ENCODE results near the gene ADAT3. TPM values are rescaled to one million over a fixed set of nuclear protein-coding genes. Genes with fewer than 3 reads are reported as not detected.
"Not testable (repeated sequence)": the region's sequence is repeated elsewhere in the genome, so short reads cannot be mapped to it uniquely, and the experiment has no call there.

Gene ADAT3
- total and polyA plus RNA-seq, 7 donors: 0.33 to 17.4 (median 6.2) TPM

GRCh38 chr19:1884719-1885334 lies 20.4 kb upstream of the ADAT3 start:
- no peak for TF ChIP-seq EP300 (IDR thresholded peaks at IDR 0.05)
- TF ChIP-seq POLR2AphosphoS5 (IDR thresholded peaks at IDR 0.05): no peak
- Histone ChIP-seq H3K4me1 (peaks cover 0 to 47% (median 41%) of the 10 kb centered on the region in 4 donors), H3K27ac (peak overlapping the region; percentile 79 to 84 (median 82)), H3K36me3 (peaks cover 0 to 6% (median 0%) of the 10 kb centered on the region in 4 donors), H3K4me3 (peak overlapping the region; percentile 65 to 93 (median 86)), H3K9me3 (no peaks in the 10 kb centered on the region), H3K27me3 (no peaks in the 10 kb centered on the region)
- DNase-seq: no peak
- 0% methylated on average over 56 of the region's 56 CpGs for WGBS, 2 donors
- intact Hi-C loops (cut with DNase I): no loop called here

GRCh38 chr19:1885398-1886119 lies 19.6 kb upstream of the ADAT3 start, which contains the start of gene ABHD17A:
Gene ABHD17A, minus strand, starts transcription at chr19:1885496. Its CDS starts 3,930 bp downstream, at chr19:1881566.
- TF ChIP-seq POLR2AphosphoS5 (IDR thresholded peaks at IDR 0.05) (peak; percentile 94 to 97 (median 96)), POLR2A (IDR thresholded peaks at IDR 0.05) (peak in 1 of 2 donors; percentile 53)
- peak; percentile 97 for DNase-seq
- Histone ChIP-seq H3K4me1 (peaks cover 0 to 46% (median 40%) of the 10 kb centered on the region in 4 donors), H3K27ac (peak within 1 kb of the TSS; percentile 79 to 84 (median 82)), H3K4me3 (peak within 1 kb of the TSS; percentile 65 to 93 (median 86))
- H3K36me3 ChIP-seq; intact Hi-C loops (cut with DNase I); H3K9me3 ChIP-seq; H3K27me3 ChIP-seq: not testable (repeated sequence)
- WGBS, 2 donors: 19 to 20% methylated on average over 46 of the region's 46 CpGs

- H3K4me3 ChIP-seq; H3K9me3 ChIP-seq; intact Hi-C loops (cut with DNase I); H3K36me3 ChIP-seq; DNase-seq; H3K27ac ChIP-seq; H3K27me3 ChIP-seq: not testable (repeated sequence)
- 90 to 94% methylated on average over 15 of the region's 15 CpGs for WGBS, 2 donors
- H3K4me1 ChIP-seq: peaks cover 0 to 40% (median 33%) of the 10 kb centered on the region in 4 donors
Observed at GRCh38 chr19:1886360-1886759, 18.8 kb upstream of the ADAT3 start.

GRCh38 chr19:1888385-1888784 lies 16.8 kb upstream of the ADAT3 start:
- TF ChIP-seq POLR2AphosphoS5 (IDR thresholded peaks at IDR 0.05) (no peak), CTCF (IDR thresholded peaks at IDR 0.05) (no peak), POLR2A (IDR thresholded peaks at IDR 0.05) (no peak), EP300 (IDR thresholded peaks at IDR 0.05) (no peak)
- no peaks in the 10 kb centered on the region for H3K27me3 ChIP-seq
- no peak for DNase-seq
- H3K36me3 ChIP-seq: no peaks in the 10 kb centered on the region
- no peak overlapping the region for H3K4me3 ChIP-seq
- H3K27ac ChIP-seq: no peak overlapping the region
- H3K9me3 ChIP-seq: no peaks in the 10 kb centered on the region
- peaks cover 0 to 20% (median 13%) of the 10 kb centered on the region in 4 donors for H3K4me1 ChIP-seq
- WGBS, 2 donors: 81 to 87% methylated on average over 5 of the region's 5 CpGs
- intact Hi-C loops (cut with DNase I): no loop called here

GRCh38 chr19:1889907-1890306 lies 15.3 kb upstream of the ADAT3 start:
- intact Hi-C loops (cut with DNase I): no loop called here
- peaks cover 0 to 5% (median 0%) of the 10 kb centered on the region in 4 donors for H3K4me1 ChIP-seq
- DNase-seq: no peak
- no peaks in the 10 kb centered on the region for H3K36me3 ChIP-seq
- no peaks in the 10 kb centered on the region for H3K9me3 ChIP-seq
- H3K27ac ChIP-seq: no peak overlapping the region
- no peak overlapping the region for H3K4me3 ChIP-seq
- 93 to 94% methylated on average over 1 of the region's 1 CpG for WGBS, 2 donors
- TF ChIP-seq EP300 (IDR thresholded peaks at IDR 0.05) (no peak), CTCF (IDR thresholded peaks at IDR 0.05) (no peak), POLR2AphosphoS5 (IDR thresholded peaks at IDR 0.05) (no peak), POLR2A (IDR thresholded peaks at IDR 0.05) (no peak)
- H3K27me3 ChIP-seq: no peaks in the 10 kb centered on the region

GRCh38 chr19:1893791-1894190 lies 11.4 kb upstream of the ADAT3 start:
- intact Hi-C loops (cut with DNase I): no loop called here
- TF ChIP-seq CTCF (IDR thresholded peaks at IDR 0.05): no peak
- TF ChIP-seq EP300 (IDR thresholded peaks at IDR 0.05): no peak
- no peak for TF ChIP-seq POLR2AphosphoS5 (IDR thresholded peaks at IDR 0.05)
- no peak for TF ChIP-seq POLR2A (IDR thresholded peaks at IDR 0.05)
- no peak for DNase-seq
- Histone ChIP-seq H3K4me3 (no peak overlapping the region), H3K27me3 (no peaks in the 10 kb centered on the region), H3K27ac (no peak overlapping the region), H3K9me3 (no peaks in the 10 kb centered on the region), H3K36me3 (no peaks in the 10 kb centered on the region), H3K4me1 (peaks cover 0 to 21% (median 10%) of the 10 kb centered on the region in 4 donors)
- 86 to 87% methylated on average over 17 of the region's 17 CpGs for WGBS, 2 donors

Measured in sigmoid colon (tissue), 7 donors.